ENCODE measurements around the gene C4orf50.

- TF ChIP-seq, protein P1, sequence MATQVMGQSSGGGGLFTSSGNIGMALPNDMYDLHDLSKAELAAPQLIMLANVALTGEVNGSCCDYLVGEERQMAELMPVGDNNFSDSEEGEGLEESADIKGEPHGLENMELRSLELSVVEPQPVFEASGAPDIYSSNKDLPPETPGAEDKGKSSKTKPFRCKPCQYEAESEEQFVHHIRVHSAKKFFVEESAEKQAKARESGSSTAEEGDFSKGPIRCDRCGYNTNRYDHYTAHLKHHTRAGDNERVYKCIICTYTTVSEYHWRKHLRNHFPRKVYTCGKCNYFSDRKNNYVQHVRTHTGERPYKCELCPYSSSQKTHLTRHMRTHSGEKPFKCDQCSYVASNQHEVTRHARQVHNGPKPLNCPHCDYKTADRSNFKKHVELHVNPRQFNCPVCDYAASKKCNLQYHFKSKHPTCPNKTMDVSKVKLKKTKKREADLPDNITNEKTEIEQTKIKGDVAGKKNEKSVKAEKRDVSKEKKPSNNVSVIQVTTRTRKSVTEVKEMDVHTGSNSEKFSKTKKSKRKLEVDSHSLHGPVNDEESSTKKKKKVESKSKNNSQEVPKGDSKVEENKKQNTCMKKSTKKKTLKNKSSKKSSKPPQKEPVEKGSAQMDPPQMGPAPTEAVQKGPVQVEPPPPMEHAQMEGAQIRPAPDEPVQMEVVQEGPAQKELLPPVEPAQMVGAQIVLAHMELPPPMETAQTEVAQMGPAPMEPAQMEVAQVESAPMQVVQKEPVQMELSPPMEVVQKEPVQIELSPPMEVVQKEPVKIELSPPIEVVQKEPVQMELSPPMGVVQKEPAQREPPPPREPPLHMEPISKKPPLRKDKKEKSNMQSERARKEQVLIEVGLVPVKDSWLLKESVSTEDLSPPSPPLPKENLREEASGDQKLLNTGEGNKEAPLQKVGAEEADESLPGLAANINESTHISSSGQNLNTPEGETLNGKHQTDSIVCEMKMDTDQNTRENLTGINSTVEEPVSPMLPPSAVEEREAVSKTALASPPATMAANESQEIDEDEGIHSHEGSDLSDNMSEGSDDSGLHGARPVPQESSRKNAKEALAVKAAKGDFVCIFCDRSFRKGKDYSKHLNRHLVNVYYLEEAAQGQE (IDR thresholded peaks at IDR 0.05; ENCODE audit: insufficient replicate concordance, low read depth), result no peak
- TF ChIP-seq SPI1 (IDR thresholded peaks at IDR 0.05; ENCODE audit: borderline replicate concordance, low read depth), result no peak
- TF ChIP-seq, protein P2, sequence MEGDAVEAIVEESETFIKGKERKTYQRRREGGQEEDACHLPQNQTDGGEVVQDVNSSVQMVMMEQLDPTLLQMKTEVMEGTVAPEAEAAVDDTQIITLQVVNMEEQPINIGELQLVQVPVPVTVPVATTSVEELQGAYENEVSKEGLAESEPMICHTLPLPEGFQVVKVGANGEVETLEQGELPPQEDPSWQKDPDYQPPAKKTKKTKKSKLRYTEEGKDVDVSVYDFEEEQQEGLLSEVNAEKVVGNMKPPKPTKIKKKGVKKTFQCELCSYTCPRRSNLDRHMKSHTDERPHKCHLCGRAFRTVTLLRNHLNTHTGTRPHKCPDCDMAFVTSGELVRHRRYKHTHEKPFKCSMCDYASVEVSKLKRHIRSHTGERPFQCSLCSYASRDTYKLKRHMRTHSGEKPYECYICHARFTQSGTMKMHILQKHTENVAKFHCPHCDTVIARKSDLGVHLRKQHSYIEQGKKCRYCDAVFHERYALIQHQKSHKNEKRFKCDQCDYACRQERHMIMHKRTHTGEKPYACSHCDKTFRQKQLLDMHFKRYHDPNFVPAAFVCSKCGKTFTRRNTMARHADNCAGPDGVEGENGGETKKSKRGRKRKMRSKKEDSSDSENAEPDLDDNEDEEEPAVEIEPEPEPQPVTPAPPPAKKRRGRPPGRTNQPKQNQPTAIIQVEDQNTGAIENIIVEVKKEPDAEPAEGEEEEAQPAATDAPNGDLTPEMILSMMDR (IDR thresholded peaks at IDR 0.05; ENCODE audit: insufficient read depth, low read length), result no peak
Observed at GRCh38 chr4:5924461-5925125, 93.6 kb downstream of the C4orf50 start.
